Stimulated activated CD8-positive, alpha-beta memory T cell treated with anti-CD3 and anti-CD28 coated beads, Interleukin-15, amount 100 ng/mL, for 48 hours (primary cell): Measurements from ENCODE around the gene NUP210.
"Not testable (repeated sequence)": the region's sequence is repeated elsewhere in the genome, so short reads cannot be mapped to it uniquely, and the experiment has no call there.

Source experiments
- DNase-seq, 2 donors: peaks; one replicate each; pipeline ENCODE4 v3.0.0-alpha.2; 2020; ENCODE audit warnings: low read depth in 2 of 2

The NUP210 gene

DNA sequence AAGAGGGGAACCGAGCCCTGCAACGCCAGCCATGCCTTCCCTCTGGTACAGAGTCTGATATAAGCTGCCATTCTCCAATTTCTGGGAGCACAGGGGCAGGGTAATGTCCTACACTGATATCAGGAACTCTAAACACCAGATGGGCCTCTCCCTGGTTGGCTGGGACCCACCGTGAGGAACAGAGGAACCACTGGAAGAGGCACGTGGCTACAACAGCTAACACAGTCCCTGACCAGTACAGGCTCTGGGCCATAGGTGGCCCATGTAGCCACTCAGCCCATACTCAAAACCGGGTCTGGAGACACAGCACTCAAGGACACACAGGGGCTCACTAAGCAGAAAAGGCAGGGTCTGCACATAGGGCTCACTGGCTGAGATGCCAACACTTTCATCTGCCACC lies 13.9 kb downstream of the NUP210 start:
- DNase-seq, result no peak

DNA sequence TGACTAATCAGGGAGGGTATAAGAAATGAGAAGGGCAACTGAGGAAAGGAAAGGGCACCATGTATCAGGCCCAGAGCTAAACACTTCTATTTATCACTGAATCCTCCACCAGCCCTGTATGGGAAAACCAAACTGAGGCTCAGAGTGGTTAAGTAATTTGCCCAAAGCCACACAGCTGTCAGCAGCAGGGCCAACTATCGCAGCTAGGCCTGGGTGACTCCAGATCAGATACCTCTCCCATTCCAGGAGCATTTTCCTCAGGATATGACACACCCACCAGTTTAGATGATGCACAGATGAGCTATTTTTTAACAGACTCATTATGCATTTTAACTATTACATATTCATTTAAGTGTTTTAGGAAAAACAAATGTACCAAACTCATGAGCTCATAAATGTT lies 14.5 kb downstream of the NUP210 start:
- no peak for DNase-seq

DNA sequence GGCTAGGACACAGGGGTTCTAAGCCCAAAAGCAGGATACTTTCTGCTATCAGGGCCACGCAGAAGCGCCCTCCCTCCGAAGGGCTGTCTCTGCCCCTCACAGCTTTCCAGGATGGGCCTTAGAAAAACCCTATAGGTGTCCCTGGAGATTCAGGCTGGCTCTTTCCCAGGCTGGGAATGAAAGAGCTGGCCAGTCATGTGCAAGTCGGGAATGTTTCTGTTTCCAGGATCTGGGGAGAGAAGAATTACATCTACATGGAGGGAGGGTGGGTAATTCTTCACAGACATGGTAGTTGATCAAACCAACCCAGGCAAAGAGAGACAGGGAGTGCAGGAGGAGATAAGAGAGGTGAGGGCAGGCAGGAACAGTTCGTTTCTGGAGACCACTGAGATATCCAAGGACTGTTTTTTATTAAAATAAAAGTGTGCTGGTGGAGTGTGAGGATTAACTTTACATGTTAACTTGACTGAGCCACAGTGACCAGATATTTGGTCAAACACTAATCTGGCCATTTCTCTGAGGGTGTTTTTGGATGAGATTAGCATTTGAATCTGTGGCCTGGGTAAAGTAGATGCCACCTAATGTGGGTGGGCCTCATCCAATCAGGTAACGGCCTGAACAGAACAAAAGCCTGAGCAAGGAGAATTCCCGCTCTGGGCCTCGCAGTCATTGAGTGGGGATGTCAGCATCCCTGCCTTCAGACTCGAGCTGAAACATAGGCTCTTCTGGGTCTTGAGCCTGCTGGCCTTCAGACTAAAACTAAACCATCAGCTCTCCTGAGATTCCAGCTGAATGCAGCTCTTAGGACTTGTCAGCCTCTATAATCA lies 15.3 kb downstream of the NUP210 start:
- DNase-seq, result no peak

DNA sequence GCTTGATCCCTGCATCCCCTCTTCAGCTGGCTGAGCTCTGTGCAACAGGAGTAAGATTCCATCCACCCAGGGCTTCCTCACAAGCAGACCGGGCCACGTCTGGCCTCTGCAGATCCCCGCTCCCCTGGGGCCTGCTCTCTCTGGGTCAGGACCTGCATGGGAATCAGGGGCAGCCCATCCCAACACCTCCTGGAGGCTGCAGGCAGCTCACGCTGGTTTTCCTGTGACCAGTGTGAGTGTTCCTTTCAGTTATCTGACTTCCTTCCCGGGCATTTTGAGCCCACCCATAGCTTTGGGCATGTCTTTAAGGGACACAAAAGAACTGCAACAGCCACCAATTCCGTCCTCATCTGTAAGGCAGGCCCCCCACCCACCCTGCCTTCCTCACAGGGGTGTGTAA lies 16.3 kb downstream of the NUP210 start:
- no peak for DNase-seq

DNA sequence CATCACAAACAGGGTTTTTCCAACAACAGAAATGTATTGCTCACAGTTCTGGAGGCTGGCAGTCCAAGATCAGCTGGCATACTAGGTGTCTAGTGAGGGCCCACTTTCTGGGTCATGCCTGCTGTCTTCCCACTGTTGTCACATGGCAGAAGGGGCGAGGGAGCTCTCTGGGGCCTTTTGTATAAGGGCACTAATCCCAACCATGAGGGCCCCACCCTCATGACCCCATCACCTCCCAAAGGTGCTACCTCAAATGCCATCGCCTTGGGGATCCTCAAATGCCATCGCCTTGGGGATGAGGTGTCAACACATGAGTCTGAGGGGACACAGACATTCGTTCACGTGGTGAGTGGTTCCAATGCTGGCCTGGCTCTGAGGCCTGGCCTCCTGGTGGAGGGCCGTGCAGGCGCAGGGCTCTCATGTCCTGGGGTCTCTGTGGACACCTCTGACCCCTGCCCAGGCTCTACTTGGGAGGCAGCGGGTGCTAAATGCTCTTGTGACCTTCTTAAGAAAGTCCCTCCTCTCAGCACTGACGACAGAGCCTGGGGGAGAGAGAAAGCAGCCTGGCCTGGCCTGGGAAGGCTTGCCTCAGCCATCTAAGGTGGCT lies 16.8 kb downstream of the NUP210 start:
- no peak for DNase-seq

DNA sequence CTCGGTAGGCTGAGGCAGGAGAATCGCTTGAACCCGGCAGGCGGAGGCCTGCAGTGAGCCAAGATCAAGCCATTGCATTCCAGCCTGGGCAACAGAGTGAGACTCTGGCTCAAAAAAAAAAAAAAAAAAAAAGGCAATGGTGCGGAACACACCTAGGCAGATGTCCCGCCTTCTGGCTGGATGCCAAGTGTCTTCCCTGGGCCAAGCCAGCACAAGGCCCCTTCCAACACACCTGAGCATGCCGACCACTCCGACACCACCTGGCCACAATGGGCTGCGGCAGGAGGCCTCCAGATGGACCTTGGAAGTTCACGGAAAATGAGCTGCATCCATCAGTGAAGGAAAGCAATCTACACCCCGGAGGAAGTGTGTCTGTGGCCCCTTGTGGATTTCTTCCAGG lies 19.0 kb downstream of the NUP210 start:
- DNase-seq, result no peak

DNA sequence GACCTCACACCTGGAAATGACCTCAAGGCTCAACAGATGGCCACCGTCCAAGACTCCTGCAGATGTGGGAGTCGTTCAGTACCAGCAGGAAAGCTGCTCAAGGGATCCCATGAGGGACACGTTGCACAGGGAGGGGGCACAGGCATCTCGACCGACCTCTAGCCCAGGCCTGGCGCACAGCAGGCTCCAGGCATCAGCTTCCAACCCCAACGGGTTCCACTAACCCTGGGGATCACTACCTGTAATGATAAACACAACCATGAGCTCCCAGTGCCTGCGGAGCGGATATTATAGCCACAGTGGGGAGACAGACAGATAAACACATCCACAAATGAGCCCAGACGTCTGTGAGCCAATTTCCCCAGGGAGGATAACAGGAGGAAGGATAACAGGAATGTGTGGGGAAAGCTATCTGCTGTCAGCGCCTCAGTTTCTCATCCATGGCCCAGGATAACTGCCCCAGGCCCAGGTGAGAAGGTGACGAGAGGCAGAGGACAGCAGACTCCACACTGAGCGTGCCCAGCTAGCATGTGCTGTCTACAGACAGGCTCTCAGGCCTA lies 19.9 kb downstream of the NUP210 start:
- no peak for DNase-seq

DNA sequence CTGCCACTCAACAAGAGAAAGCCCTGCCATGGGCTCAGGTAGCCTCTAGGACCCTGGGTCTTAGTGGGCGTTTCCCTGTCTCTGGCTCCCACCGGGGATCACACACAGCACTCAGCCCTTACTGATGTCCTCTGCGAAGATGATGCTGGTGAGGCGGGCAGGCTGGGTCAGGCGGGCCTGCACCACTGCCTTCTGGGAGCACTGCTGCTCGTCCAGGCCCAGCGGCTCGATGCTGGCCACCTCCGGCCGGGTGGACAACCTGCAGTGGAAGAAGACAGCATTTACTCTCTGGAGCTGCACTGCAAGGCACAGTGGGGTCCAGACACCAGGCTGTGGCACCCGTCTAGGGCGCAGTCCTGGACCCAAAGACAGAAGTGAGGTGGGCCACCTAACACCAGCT lies 20.5 kb downstream of the NUP210 start:
- no peak for DNase-seq

DNA sequence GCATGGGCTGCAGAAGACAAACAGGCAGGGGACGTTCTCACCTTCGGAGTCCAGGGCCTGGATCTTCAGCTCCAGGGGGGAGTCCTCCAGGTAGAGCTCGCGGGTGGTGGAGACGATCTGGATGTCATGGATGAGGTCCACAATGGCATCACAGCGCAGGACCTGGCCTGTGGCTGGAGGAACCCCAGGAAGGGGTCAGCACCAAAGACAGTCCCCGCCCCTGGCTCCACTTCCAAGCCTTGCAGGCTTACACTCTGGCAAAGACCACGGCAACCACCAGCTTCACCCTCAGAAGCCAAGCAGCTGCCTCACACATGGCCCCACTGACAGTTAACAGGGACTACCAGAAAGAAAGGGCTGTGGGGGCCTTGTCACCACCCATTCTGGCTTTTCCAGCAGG lies 22.8 kb downstream of the NUP210 start:
- no peak for DNase-seq

DNA sequence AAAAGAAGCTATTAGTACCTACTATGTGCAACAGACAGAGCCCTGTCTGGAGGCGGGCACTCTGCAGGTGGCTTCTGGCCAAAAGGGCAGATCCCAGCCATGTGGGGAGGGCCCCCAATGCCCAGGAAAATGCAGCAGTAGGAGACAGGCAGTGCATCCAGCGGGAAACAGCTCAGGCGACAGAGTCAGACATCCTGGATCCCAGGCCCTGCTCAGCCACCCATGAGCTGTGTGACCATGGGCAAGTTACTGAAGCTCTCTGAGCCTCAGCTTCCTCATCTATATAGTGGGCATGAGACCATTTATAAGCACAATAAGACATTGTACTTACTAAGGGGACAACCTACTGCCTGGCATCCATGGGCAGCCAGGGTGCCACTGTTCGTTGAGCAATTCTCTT lies 25.8 kb downstream of the NUP210 start:
- DNase-seq, result no peak

DNA sequence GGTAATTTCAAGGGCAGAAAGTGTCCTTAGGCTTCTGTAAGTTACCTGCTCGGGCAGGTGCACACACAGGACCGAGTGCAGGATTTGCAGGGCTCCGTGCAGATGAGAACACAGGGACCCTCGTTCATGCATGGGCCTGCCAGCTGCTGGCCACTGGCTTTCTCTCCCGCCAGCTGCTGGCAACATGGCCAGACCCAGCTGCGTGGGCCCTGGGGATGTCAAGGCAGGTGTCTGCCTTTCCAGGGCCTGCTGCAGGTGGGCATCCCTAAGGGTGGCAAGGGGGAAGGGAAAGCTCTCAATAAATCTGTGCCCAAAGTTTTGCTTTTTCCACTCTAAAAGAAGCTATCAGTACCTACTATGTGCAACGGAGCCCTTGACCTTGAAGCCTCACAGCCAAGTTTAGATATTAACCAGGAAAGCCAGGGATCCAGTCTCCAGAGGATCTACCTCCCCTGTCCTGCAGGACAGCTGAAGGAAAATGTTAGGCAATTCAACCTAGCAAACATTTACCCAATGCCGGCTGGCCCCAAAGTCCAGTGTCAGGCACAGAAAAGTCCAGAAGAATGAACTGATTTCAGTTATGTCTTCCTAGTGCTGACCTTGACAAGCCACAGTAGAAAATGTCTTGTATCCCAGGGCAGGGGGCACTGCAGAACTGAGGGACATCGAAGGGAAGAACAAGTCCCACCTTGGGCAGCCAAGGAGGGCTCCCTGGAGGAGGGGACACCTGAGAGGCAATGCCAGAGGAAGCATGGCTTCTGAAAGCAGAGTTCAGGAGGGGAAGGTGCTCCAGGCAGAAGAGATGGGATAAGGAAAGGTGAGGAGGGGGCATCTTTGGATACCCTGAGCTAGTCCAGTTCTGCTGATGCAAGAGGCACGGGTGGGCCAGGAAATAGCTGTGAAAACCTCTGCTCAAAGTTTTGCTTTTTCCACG lies 26.4 kb downstream of the NUP210 start:
- DNase-seq, result no peak

DNA sequence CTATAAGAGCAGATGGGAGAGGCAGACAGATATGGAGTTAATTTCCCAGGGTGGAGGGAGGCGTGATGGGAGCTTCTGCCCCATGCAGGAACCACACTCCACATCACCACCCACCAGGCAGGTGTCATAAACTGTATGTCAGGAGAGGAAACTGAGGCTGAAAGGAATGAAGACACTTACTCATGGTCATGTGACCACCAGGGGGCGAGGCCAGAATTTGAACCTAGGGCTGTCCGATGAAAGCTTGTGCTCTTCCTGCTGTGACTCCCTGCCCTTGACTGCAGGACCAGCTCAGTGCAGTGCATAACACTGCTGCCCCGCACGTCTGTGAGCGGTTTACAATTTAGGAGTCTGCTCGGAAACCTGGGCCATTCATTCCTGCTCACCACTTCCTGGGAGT lies 28.8 kb downstream of the NUP210 start:
- DNase-seq, result no peak

DNA sequence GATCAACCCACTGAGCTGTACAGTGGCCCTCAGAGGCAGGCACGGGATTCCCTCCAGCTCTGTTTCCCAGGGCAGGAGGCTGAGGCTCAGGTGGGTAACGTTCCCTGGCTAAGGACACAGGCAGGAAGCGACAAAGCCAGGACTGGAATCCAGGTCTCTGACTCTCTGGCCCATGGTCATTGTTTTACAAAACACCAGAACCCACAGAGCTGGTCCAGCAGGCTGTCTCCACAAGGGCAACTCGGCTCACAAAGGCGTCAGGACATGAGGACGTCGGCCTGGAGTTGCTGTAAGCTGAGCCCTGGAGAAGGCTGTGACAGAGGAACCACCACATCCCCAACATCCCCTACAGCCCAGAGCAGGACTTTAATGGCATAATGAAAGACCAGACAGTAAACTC lies 30.7 kb downstream of the NUP210 start:
- DNase-seq, result no peak

DNA sequence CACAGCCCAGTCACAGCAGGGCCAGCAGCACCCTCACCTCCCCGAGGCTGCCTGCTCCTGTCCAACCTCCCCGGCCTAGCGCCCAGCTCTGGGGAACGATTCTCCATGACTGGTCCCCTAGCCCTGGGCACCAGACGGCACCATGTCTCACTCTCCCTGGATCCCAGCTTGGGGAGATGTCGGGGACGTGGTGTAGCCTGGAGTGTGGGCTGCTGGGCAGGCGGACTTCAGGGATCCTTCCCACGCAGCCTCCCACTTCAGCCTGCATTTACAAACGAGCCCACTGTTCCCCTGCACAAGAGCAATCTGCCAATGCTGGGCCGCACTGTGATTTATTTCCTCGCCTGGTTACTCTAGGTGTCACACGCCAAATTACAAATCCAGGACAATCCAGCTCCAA lies 31.3 kb downstream of the NUP210 start:
- DNase-seq, result no peak

DNA sequence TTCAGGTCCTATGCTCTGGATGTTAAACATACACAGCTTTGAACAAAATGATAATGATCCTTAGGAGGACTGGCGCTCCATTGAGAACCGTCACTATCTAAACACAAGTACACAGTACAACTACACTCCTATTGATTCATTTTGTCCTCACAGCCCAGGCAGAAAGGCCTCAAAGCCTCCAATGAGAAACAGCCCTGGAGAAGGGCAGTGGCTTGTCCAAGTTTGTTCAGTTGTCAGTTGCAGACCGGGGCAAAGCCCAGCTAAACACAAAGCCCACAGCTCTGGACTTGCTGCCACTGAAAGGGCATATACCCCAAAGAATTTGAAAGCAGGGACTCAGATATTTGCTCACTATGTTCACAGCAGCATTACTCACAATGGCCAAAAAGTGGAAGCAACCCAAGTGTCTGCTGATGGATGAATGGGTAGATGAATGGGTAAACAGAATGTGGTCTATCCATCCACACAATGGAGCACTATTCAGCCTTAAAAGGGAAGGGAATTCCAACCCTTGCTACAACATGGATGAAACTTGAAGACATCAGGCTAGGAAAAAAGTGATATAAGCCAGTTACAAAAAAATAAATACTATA lies 34.7 kb downstream of the NUP210 start:
- no peak for DNase-seq

DNA sequence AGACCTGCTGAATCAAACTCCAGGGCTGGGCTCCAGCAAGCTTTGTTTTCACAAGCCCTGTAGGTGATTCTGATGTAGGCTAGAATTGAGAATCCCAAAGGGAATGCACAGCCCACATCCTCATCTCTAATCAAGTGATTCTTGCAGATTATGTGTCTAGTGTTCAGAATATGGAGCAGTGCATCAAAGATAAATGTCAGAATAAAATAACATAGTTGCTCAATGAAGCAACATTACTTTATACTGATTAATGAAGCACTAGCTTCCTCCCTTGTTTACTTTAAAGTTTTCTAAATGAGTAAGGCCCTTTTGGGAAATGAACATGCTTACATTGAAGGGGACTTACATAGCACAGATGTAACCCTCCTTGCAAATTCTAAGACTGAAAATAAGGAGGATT lies 39.2 kb downstream of the NUP210 start:
- no peak for DNase-seq

DNA sequence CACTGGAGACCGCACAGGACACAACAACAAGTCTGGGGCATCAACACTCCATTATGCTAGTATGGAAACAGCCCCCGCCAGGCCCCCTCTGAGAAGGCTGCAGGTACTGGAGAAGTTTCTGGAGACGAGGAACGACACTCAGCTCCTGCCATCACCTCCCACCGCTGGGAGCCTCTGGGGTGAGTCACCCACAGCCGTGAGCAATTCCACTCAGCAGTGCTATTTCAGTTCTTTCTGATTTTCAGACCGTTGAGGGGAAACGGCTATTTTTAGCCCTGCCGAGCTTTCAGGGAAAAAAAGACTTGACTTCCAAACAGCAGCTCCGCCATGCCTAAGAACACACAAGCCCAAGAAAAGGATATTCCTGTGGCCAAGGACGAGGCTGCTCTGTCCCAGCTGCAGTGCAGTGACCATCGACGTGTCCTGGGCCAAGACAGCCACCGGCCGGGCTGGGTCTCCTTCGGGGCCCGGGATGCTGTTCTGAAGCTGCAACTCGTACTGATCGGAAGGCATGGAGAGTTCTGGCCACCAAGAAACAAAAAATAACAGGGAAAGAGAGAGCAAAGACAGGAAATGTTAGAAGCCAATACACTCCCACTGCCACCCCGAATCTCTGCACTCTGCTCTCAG lies 40.8 kb downstream of the NUP210 start:
- no peak for DNase-seq

DNA sequence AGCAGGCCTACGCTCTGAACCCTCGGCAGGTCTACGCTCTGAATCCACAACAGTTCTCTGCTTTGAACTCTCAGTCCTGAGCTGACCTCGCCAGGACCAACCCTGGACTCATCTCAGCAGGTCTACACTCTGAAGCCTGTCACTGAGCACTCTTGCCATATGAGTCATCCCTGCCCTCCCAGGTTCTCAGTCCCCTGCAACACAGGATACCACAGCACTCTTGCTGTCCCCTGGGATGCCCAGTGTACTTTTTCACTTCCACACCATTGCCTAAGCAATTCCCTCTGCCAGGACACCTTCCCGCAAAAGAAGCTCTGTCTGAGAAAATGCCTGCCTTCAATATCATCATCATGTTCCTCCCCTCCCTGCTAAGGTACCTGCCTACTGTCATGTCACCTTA lies 42.0 kb downstream of the NUP210 start:
- no peak for DNase-seq

DNA sequence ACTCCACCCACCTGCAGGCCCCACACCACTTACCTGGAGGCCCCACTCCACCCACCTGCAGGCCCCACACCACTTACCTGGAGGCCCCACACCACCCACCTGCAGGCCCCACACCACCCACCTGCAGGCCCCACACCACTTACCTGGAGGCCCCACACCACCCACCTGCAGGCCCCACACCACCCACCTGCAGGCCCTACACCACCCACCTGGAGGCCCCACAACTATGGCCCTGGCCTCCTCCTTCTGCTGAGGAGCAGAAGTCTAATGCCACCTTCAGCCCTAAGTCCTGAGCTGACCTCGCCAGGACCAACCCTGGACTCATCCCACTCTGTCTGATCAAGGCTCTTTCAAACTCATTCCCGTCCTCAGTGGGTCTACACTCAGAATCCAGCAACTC lies 42.4 kb downstream of the NUP210 start:
- not testable (repeated sequence) for DNase-seq

DNA sequence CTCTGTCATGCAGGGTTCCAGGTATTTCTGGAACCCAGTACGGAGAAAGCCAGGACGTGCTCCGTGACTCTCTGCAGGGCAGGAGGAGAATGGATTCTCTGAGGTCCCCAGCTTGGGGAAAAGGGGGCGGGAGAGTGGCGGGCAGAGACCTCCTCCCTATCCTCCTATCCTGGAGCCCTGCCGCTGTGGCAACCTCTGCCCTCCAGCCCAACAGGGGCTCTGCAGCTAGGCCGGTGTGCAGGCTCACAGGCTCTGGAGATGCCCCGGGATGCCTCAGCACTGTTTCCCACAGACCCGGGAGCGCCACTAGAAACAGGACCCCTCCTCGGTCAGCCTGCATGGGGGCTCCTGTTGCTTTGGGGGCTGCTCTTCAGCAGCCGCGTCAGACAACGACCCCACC lies 43.1 kb downstream of the NUP210 start:
- no peak for DNase-seq

DNA sequence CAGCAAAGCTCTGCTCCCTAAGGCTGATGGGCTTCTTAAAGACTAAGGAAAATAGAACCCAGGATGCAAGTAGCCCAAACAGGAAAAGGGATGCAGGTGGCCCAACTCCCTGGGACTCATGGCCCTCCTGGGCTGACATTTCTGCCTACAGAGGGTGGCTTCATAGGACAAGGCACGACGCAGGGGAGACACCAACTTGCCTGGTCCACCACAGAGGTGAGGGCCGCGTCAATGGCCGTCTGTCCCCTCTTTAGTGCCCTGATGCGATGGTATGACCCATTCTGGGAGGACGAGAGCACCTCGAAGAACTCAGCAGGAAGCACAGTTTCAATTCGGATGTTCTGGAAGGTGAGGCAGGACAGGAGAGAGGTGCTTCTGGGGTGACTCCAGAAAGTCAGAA lies 44.0 kb downstream of the NUP210 start:
- DNase-seq, result no peak
